ENCODE measurements around the gene PRKCE.

The PRKCE gene

DNA sequence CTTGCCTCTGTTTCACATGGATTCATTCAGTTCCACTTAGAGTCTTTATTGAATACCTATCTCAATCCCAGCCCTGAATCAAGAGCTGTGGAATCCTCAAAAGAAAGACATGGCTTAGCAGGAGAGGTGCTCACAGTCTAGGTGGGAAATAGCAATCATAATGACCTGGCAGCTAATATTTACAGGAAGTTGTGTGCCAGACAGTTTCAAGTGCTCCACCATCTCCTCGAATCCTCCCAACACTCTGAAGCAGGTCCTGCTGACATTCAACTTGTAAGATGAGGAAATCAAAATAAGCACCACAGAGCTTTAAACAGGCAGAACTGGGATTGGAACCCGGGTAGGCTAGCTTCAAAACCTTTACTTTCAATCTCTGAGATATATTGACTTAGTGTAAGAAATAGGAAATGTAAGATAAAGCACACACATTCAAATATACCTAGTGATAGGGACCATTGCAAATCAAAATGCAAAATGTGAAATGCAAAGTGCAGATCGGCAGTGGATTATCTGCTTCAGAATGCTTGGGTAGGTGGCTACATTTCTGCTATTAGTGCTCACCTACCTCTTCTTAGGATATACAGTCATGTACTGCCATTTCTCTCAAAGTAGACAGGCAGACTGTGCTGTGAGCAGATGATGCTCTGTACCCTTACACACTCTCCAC is 182.0 kb downstream of the PRKCE start:
- DNase-seq (ENCODE audit: low read depth in 2 of 2, low spot score in 1 of 2) = no peak

DNA sequence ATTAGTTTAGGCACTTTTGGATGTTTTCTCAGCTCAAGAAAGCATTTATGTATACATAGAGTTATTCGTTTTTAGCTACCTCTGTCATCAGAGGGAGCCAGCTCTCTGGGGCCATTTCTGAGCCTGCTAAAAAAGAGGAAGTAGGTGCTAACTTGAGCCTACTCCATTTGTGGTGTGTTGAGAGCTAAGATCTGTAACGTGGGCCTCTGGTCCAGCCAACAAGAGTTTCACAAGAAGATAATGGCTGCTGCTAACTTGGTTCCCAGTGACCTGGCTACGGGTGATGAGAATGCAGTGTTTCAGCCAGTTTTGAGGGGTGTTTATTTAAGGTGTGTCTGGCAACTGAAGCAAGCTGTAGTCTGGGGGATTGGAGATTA is 182.5 kb downstream of the PRKCE start:
- no peak for DNase-seq (ENCODE audit: low read depth in 2 of 2, low spot score in 1 of 2)

DNA sequence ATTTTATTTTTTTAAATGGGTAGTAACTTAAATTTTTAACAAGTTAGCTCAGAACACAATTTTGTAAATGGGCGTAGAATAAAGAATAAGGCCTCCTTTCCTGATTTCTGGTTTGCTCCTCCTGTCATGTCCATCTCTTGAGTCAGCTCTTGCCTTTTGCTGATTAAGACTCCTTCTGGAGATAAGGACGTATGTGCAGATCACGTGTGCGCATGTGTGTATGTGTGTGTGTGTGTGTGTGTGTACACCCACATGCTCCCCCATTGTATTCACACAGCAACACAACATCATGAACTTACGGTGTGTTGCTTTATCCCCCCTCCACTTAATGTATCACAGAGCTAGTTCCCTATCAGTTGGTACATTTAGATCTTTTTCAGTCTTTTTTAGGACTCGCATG is 182.9 kb downstream of the PRKCE start:
- no peak for DNase-seq (ENCODE audit: low read depth in 2 of 2, low spot score in 1 of 2)

DNA sequence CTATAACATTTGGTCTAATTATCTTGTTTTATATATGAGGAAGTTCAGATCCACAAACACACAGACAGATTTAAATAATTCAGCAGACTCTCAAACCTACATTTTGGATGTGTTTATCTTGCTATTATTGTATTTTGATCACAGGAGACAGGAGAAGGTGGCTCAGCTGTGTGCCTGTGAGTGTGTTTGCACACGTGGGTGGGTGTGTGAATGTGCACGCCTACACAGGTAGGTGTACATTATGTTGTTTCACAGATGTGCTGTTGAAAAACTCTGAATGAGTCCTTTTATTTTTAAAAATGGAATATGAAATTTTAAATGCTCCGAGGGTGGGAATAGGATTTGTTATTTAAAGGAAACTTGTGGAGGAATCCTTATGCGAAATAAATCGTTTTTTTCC is 183.4 kb downstream of the PRKCE start:
- DNase-seq (ENCODE audit: low read depth in 2 of 2, low spot score in 1 of 2) = no peak

DNA sequence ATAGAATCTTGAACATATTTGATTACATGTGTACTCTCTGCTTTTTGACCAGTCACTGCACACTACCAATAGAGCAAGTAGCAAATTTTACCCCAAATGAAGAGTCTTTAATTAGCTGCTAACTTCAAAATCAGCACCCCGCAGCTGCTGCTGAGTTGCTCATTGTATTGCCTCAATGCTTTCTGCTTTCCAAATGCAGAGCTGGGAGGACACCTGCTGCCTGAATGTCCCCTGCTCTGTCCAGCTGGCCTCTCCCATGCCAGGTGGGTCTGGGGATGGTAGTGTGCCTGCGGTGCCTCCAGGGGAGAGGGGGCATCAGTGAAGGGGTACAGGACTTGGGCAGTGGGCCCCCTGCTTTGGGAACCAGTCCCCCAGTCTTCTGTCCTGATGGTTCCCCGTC is 184.8 kb downstream of the PRKCE start:
- DNase-seq (ENCODE audit: low read depth in 2 of 2, low spot score in 1 of 2) = no peak

DNA sequence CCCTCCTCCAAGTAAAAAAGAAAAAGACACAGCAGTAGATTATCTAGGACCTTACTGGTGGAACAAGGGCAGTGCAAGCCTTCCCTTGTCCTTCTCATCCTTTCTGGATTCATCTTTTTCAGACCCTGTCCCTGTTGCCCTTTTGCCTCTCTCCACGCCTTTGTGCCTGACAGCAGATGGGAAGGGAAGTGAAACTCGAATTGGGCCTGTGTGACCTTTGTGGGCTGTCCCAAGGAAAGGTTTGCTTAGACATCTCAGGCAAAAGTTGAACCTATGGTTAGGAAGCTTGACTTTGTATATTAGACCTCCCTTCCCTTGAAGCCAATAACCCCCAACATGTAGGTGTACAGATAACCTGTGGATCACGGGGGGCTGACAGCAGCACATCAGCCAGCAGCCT is 185.3 kb downstream of the PRKCE start:
- DNase-seq (ENCODE audit: low read depth in 2 of 2, low spot score in 1 of 2) = no peak

DNA sequence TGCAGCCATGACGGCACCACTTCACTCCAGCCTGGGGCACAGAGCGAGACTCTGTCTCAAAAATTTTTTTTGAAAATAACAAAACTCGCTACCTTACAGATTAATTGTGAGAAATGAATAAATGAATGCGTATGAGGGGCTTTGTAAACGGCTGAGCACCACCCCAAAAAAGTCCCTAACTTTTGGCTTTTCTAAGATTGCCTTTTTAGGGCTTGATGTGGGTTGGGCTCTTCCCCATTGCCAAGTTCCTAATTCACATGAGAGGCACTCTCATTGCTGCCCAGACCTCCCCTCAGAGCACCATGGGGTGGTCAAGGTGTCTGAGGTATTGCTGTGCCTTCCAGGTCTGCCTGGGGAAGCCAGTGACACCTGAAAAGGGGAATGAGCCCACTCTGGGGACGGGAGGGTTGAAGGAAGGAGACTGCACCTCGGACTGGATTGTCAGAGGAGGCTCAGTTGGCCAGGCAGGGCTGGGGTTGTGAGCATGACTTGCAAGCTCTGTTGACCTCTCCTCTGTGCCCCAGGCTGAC is 186.4 kb downstream of the PRKCE start:
- no peak for DNase-seq (ENCODE audit: low read depth in 2 of 2, low spot score in 1 of 2)

DNA sequence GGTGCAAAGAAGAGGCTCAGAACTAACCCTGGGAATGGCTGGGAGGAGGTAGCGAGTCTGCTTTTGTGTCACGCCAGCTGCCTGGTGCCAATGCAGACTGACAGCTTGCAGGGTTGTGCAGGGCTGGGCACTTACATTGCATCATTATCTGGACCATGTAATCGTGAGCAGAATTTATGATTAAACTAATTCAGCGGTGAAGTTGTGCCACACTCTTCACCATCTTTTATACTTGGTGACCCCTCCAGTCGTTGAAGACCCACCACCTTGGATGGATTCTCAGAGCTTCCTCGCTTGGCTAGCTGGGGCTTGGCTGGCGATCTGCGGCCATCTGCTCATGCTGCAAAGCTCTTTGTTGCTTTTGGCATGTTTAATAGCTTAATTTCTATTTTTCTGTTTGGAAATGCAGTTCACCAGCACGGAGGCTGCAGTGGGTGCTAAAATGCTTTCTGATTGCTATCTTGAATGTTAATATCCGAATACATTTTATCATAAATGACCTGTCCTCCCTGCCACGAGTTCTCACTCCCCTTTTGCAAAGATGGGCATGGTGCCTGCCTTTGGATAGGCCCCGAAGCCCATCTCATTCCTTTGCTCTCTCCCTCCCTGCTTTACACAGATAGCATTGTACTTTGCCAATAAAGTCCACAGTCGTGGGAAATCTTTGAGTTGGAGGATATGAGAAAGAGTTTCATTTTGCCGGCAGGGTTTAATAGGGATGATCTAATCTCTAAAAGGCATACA is 188.2 kb downstream of the PRKCE start:
- no peak for DNase-seq (ENCODE audit: low read depth in 2 of 2, low spot score in 1 of 2)

DNA sequence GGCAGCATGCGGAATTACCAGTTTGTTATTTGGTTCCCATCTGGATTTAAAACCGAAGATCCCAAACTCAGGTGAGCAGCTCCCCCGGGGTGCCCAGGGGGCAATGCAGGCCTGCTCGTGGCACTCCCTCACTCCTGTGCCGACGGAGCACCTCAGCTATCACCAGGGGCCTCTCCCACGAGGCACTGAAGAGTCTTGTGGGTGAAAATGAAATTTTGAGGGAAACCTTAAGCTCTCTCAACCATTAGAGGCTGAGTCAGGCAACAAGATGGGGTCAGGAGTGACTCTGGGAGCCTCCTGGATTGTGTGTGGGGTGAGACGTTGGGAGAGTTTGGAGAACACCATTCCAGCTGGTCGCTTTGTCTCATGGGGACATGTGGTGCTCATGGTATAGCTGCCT is 189.0 kb downstream of the PRKCE start:
- DNase-seq (ENCODE audit: low read depth in 2 of 2, low spot score in 1 of 2) = no peak

DNA sequence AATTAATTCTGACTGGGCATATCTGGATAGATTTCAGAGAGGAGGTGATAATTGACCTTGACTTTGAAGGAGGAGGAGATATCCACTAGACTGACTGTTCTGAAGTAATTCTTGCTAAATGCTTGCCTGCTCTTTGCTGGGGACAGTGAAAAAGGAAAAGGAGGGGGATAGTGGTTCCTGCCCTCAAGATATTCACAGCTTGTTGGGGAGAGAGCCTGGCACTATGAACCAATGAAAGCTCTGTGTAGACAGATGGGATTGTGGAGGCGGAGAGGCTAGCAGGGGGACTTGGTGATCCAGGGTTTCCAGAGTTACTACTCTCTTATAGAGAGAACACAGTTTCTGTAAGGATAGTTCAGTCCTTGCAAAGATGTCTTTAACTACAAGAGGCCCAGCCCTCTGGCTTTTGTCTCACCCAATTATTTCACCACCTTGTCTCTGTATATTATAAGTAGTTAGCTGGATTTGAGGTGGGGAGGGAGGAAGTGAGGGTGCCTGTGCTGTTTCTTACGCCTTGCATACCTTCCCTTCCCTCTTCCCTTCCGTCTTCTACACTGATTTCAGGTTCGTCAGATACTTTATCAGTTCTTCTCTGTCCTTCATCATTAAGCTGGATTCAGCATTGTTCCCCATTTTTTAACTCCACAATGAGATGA is 190.4 kb downstream of the PRKCE start:
- no peak for DNase-seq (ENCODE audit: low read depth in 2 of 2, low spot score in 1 of 2)

DNA sequence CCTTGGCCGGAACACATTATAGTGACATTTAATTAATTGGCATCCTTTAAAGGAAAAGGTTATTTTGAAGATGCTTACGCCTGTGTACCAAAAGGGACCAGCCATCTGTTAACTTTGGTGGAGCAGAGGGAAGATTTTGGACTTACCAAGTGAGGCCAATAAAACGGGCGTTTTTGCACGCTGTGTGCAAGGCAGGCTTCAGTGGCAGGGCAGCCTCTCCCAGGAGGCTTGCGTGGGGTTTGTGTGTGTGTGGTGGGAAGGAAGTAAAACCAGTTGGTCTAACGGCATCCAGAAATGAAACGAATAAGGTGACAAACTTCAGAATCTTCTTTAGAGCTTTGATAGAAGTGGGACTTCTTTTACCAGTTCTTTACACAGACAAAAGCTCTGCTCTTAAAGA is 191.7 kb downstream of the PRKCE start:
- DNase-seq (ENCODE audit: low read depth in 2 of 2, low spot score in 1 of 2) = no peak

DNA sequence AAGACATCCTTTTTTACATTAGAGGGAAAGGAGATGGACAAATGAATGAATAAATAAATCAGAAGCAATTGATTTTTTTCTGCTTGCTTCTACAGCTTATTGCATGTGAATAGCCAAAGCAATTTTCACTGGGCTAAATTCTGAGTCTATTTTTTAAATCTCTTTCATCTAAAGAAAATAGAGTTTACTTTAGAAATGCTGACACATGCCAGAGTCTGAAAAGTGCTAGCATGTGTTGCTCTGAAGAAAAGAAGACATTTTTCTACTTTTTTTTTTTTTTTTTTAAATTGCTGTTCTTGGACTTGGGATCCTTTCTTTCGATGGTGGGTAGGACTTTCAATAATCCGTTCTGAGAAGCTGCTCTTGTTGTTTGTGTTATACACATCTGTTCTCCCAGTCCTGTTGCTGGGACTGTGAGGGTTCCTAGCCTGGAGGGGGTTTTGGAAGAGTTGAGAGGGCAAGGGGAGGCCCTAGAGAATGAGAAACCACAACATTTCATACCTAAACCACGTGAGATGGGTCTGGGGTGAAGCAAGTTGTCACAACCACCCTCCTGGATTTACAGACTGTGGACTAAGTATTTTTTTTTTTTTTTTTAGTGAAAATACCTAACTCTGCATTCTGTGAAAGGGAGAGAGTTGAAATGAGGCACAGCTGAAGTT is 193.5 kb downstream of the PRKCE start:
- no peak for DNase-seq (ENCODE audit: low read depth in 2 of 2, low spot score in 1 of 2)

DNA sequence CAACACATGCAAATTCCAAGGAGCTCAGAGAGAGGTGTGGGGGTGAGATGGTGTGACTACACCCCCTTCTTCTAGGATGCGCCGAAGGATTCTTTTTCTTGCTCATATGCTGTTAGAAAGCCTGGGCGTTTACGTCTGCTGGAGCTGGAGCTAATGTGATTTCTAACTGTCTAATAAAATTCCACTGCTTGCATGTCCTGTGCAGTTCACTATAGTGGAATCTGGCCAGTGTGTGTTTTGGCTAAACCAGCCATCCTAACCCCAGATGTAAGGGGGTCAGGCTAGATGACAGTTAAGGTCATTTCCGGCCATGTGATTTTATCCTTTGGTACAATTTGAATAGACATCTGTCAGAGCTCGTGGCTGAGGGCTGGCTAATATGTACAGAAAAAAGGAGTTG is 194.1 kb downstream of the PRKCE start:
- no peak for DNase-seq (ENCODE audit: low read depth in 2 of 2, low spot score in 1 of 2)

DNA sequence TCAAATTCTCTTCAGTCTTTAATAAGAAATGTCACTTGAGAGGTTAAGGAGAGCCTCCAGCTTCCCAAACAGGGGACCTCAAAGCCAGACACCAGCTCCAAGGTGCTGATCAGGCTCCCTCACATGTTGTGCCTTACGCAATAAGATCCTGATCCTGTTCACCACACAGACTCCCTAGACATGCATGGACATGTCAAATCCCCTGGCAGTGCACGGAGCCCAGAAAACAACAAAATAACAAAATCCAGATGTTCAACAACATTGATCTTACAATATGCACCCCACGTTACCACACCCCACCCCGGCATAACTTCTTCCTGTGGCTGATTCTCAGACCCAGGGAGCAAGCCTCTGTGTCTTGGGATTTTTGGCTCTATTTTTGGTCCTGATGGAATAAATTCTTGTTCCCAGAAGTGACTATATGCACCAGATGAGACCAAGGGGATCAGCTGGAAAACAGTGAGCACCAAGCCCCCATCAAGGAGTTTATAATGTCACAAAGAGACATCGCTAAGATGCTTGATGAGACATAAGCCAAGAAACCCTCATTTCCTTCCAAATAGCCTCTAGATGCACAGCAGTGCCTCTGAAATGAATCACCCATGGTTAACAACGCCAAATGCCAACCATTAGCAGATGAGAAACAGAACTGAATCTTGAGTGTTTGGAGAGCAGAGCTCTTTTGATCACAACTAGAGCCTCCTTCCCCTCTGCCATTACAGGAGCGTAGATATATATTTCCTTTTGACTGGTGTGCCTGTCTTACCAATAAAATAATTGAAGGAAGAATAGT is 198.2 kb downstream of the PRKCE start:
- no peak for DNase-seq (ENCODE audit: low read depth in 2 of 2, low spot score in 1 of 2)

DNA sequence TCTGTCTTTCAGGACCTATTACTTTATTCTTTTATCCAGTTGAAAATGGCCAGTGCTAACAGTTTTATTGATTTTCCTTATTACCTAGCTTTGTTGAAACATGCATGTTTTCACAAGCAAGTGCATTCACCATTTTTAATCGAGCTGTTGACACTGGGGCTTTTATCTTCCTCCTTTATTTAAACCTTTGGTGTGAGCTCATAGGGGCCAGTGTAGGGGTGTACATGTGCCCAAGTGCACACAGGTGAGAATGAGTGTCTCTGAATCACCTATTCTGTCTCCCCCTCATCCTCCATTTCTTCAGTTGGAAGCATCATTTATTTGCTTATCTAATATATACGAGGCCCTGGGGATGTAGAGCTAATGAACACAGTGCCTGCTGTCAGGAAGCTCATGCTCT is 199.1 kb downstream of the PRKCE start:
- DNase-seq (ENCODE audit: low read depth in 2 of 2, low spot score in 1 of 2) = no peak

DNA sequence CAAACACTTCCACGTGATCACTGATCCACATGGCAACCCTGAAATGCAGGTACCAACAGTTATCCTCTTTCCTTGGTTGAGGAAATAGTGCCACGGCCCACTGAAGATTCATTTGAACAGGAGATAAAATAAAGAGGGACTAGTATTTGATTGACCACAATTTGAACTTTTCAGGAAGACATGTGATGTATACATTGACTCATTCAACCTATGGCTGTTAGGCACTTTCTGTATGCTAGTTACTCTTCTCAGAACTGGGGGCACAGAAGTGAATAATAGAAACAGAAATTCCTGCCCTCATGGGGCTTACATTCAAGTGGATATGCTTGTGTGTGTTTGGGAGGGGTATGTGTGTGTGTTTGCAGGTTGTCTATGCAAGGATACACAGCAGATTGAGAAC is 199.6 kb downstream of the PRKCE start:
- no peak for DNase-seq (ENCODE audit: low read depth in 2 of 2, low spot score in 1 of 2)

DNA sequence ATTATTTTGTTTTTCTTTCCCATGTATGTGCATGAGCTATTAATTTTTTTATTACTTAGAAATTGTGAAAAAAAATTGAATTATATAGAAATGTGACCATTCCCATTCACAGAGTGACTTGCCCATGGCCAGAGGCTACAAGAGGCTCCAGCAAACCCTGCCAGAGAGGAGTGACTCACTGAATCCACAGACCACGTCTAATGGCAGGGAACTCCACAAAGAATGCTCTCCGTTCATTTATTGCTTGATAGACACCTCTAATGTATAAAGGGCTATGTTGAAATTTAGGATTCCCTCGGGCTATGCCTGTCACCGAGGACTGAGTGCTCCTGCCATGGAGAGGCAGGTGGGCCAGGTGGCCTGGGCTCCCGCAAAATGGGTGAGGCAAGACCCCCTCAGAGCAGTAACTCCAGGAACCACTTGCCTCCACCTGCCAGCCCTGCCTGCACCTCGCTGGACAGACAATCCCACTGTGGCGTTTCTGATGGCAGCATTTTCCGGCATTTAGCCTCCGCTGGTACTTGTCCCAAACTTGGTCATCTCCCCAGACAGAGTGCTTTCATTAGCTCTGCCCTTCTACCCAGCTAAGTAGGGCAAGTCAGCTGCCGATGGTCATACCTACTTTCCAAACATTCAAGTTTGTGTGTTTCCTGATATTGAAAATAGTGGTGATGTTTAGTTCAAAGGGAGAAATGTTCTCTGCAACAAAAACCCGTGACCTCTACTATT is 200.3 kb downstream of the PRKCE start:
- no peak for DNase-seq (ENCODE audit: low read depth in 2 of 2, low spot score in 1 of 2)

DNA sequence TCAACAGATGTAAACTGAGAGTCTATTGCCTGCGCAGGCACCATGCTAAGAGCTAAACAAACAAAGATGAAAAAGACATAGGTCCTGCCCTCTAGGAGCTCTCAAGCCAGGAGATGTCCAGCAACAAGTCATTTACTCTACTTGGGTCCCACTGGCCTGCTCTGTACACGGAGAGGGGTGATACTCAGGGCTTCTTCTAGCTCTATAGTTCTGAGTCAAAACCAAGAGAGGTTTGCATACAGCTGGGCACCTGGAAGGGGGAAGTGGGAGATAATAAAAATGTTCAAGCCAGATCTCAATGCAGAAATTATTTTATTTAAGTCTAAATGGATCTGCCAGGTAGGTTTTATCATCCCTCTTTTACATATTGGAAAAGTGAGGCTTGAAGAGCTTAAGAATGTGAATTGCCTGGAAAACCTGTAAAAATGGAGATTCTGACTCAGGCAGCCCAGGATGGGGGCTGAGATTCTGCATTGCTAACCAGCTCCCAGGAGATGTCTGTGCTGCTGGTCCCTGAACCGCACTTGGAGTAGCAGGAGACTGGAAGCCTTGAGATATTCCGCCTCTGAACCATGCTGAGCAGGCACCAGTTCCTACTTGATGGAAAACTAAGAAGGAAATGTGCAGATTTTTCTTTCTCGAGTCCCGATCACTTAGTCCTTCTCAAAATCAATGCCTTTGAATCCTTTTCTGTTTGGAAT is 201.1 kb downstream of the PRKCE start:
- no peak for DNase-seq (ENCODE audit: low read depth in 2 of 2, low spot score in 1 of 2)

DNA sequence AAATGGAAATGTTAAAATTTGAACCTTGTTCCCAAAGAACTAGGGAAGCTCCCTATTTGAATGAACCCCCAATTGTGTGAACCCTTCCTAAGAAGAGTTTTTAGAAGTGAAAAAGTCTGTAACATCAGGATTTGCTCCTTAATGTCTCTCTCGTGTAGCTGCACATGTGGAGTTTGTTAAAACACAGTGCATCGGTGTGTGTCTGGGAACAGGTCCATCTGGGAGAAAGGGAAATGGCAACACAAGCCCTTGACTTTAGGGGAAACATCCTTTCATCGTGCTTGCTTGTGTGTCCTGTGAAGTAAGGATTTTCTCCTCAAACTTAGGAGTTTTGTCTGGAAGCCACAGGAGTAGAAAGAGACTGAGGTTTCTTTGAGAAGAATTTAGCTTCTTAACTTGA is 203.9 kb downstream of the PRKCE start:
- DNase-seq (ENCODE audit: low read depth in 2 of 2, low spot score in 1 of 2) = no peak
